ENCODE results near the gene PPP4R2.

Gene PPP4R2

GRCh38 chr3:72964633-72965032, 32.0 kb upstream of the PPP4R2 start:
- no peak overlapping the region for H3K4me3 ChIP-seq (ENCODE audit: low read depth, low read length)
- DNase-seq (ENCODE audit: low read depth) = no peak
- in situ Hi-C loops (cut with HindIII; ENCODE audit: low sequenced_read_pairs) = no loop called here
- no peak for TF ChIP-seq CTCF (IDR thresholded peaks at IDR 0.05; ENCODE audit: low read depth, low read length, missing control alignments)

DNA sequence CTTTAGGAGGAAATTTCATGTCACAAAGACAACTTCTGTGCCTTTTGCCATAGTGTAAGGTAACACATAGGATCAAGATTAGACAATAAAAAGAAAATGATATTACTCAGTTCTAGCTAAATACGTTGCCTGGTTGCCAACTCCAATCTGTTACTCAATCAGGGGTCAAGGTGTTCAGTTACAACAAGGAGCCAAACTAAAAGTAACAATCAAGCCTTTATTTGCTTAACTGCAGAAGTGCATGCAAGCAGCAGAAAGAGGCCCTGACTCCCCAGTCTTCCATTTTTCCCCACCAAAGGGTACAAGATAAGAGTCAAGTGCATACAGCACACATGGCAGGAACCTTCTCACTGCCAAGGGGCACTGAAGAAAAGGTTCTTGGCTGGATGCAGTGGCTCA, 28.3 kb upstream of the PPP4R2 start:
- no peak overlapping the region for H3K4me3 ChIP-seq (ENCODE audit: low read depth, low read length)
- no peak for TF ChIP-seq CTCF (IDR thresholded peaks at IDR 0.05; ENCODE audit: low read depth, low read length, missing control alignments)
- DNase-seq (ENCODE audit: low read depth) = no peak
- in situ Hi-C loops (cut with HindIII; ENCODE audit: low sequenced_read_pairs) = no loop called here

- H3K4me3 ChIP-seq (ENCODE audit: low read depth, low read length) = no peak overlapping the region
- TF ChIP-seq CTCF (IDR thresholded peaks at IDR 0.05; ENCODE audit: low read depth, low read length, missing control alignments) = no peak
- DNase-seq (ENCODE audit: low read depth) = no peak
- in situ Hi-C loops (cut with HindIII; ENCODE audit: low sequenced_read_pairs) = no loop called here
Observed at GRCh38 chr3:72969766-72970165, 26.8 kb upstream of the PPP4R2 start.

DNA sequence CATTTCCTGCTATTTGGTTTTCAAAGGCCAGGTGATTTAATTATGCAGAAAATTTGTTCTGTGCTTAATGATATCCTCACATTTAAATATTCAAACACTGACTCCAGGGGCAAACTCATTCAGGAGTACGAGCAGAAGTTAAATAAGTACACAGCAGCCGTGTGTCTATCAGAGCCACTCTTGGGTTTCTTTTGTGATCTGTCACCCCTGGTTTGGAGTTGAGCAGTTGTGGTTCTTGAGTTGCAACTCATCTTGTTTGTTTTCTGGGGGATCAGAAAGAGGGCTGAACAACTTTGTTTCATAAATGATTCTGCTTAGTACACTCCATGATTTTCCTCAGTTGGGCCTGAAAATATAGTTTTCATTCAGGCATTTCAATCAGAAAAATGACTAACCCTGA, 25.7 kb upstream of the PPP4R2 start:
- no peak overlapping the region for H3K4me3 ChIP-seq (ENCODE audit: low read depth, low read length)
- no peak for DNase-seq (ENCODE audit: low read depth)
- in situ Hi-C loops (cut with HindIII; ENCODE audit: low sequenced_read_pairs) = no loop called here
- no peak for TF ChIP-seq CTCF (IDR thresholded peaks at IDR 0.05; ENCODE audit: low read depth, low read length, missing control alignments)

DNA sequence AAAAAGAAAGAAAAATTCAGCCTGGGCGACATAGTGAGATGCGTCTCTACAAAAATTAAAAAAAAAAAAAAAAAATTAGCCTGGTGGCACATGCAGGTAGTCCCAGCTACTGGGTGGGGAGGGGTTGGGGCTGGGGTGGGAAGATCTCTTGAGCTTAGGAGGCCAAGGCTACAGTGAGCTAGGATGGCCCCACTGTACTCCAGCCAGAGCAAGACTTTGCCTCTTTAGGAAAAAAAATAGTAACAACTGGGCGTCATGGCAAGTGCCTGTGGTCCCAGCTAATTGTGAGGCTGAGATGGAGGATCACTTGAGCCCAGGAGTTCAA, 23.9 kb upstream of the PPP4R2 start:
- in situ Hi-C loops (cut with HindIII; ENCODE audit: low sequenced_read_pairs) = no loop called here

DNA sequence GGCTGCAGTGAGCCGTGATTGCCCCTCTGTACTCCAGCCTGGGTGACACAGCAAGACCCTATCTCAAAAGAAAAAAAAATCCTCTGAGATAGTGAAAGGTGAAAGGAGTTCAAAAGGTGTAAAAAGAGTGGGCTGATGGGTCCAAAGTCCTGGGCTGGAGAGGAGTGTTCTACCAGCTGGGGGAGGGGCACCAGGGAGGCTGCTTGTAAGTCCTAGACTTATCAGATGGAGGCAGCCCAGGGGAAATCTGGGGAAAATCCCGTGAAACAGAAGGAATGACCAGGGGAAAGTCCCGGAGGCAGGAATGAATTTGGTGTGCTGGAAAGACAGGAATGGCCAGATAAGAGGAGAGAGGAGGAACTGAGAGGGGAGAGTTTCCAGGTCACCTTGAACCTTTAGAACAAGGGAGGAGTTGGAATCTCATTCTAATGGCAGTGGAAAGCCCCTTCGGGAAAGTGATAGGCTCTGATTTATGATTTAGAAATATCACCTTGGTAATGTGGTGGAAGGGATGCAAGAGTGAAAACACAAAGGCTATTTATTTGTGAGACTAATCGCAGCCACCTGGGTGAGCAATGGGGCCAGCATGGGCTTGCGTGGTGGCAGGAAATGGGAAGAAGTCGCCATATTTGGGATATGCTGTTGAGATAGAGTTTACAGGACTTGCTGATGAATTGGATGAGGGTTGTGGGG, 23.4 kb upstream of the PPP4R2 start:
- H3K4me3 ChIP-seq (ENCODE audit: low read depth, low read length) = no peak overlapping the region
- no peak for DNase-seq (ENCODE audit: low read depth)
- TF ChIP-seq CTCF (IDR thresholded peaks at IDR 0.05; ENCODE audit: low read depth, low read length, missing control alignments) = no peak
- in situ Hi-C loops (cut with HindIII; ENCODE audit: low sequenced_read_pairs) = no loop called here

More for the DNA sequence above, 23.9 kb upstream of the PPP4R2 start:
- DNase-seq (ENCODE audit: low read depth) = no peak
- no peak overlapping the region for H3K4me3 ChIP-seq (ENCODE audit: low read depth, low read length)
- TF ChIP-seq CTCF (IDR thresholded peaks at IDR 0.05; ENCODE audit: low read depth, low read length, missing control alignments) = no peak
